Activated CD4-positive, alpha-beta T cell treated with anti-CD3 and anti-CD28 coated beads, Interleukin-2, Interleukin-6, amounts not matched to agents 100 ng/mL and 50 ng/mL, durations not matched to agents 16 hours and 8 hours (primary cell): ENCODE measurements around the gene CACNG5.

Source experiments
- DNase-seq: peaks from one replicate; pipeline ENCODE4 v3.0.0-alpha.2; 2020

Gene CACNG5, protein sequence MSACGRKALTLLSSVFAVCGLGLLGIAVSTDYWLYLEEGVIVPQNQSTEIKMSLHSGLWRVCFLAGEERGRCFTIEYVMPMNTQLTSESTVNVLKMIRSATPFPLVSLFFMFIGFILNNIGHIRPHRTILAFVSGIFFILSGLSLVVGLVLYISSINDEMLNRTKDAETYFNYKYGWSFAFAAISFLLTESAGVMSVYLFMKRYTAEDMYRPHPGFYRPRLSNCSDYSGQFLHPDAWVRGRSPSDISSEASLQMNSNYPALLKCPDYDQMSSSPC

DNA sequence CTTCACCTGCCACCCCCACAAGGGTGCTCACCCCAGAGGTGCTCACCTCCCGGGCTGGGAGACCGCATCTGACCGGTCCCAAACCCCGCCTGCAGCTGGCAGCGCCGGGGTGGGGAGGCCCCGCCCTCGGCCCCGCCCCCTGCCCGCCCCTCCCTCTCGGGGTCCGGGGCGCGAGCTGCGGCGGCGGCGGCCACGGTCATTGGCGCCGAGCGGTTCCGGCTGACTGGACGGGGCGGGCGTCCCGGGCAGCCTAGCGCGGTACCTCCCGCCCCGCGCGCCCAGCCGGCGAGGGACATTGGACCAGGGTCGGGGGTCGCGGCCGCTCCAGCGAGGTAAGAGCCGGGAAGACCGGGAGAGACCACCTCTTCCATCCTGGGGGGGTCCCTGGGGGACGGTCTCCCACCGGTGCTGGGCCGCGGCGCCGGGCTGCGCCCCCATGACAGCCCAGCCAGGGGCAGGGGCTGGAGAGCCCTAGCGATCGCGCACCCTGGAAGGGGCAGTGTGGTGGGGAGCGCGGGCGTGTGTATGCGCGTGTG lies at the start of gene CACNG5:
Gene CACNG5, plus strand, starts transcription at position 199 of the 536 bp plus-strand sequence. CDS start 42,216 bp downstream, outside the sequence.
- DNase-seq: no peak

DNA sequence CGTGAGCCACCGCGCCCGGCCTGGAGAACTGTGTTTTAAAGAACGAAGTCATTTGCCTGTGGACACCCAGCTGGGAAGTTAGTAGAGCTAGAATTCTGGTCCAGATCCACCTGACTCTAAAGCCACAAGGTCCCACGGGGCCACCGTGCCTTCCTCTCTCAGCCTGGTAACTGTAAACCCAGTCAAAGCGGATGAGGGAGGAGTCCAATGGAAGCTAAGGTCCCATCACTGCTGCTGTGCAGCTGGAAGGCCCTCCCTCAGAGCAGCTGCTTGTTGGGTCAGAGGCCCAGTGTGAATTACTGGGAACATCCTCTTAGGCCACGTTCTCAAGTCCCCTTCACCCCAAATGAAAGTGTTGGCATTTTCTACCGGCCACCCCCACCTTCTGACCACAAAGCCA lies 48.8 kb upstream of the CACNG5 start:
- no peak for DNase-seq

DNA sequence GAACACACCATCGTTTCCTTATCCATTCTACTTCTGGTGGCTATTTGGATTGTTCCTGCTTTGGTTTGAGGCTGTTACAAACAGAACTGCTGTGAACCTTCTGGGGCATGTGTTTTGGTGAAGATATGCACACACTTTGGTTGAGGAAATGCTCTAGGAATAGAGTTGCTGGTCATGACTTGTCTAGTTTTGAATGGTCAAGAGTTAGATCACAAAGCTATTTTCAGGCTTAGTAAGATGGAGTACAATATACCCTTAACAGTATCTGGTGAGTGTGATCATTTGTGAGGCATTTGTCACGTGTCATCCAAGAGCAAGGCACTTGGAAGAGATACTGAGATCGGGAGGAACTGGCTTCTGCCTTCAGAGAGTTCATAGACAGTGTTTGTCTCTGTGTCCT lies 47.0 kb upstream of the CACNG5 start:
- DNase-seq: no peak

DNA sequence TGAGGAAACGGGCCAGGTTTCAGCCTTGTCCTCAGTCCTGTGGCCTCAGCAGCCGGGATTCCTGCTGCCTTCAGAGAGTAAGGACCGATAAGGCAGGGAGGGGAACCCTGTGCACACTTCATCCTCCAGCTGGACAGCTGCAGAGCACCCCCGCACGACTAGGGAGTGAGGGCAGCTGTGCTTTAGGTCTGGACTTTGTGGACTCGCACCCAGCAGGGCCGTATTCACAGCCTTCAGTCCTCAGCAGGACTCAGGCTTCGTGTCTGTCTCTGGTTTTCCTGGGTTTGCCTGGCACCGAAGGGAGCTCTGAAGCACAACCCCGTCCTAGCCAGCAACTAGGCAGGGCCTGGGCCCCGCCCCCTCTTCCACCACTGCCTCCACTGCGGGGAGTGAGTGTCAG lies 45.8 kb upstream of the CACNG5 start:
- no peak for DNase-seq

DNA sequence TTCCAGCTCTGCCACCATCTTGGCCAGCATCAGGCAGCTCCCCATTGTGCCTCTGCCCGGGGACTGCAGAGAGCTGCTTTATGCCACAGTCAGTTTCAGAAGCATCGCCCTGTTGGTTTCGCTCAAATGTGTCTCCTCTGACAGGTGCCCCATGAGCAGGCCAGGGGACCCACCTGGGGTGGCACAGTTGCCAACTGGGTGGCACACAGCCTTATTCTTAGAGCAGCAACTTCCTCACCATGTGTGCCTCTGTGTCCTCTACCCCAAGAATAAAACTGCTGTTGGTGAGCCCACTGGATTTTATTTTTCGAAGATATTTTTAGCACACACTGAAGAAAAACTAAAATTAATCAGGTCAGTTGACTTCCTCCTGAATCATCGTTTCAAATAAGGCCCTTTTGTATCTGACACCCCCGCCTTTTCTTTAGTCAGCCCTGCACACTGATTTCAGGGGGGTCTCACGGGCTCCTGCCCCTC lies 44.9 kb upstream of the CACNG5 start:
- no peak for DNase-seq

DNA sequence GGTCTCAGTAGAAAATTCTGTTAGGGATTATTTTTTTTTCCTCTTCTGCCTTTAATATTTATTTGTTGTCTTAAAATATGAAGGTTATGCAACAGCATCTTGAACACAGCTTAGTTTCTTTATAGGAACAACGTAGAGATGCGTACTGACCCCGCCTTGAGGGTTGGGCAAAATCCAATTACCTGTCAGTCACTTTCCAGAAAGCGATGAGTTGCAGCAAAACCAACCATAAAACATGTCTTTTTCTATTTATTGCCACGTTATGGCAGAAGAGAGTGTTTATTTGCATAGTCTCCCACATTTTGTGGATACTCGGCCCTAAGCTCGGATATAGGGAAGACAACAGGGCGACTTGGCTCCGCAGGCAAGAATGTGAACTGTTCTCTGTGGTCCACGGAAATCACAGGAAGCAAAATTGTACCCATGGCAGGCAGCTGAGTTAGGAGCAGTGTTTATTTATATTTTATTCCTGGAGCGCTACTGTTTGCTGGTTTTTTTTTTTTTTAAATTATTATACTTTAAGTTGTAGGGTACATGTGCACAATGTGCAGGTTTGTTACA lies 44.3 kb upstream of the CACNG5 start:
- DNase-seq: no peak

DNA sequence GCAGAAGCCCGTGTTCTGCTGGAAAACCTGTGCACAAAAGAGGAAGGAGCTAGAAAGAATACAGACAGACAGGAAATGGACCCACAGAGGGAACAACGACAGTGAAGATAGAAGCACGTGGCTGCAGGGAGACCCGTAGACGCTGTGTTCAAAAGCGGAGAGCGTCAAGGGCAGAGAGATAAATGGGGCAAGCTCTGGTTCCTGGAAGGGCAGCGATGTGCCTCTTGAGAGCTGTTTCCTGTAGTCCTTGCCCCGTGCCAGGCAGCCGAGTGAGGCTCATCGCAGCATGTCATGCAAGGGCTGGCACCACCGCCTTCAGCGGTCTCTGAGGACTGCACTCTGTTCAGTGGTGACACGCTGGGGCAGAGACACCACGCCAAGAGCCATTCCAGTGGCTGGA lies 43.6 kb upstream of the CACNG5 start:
- no peak for DNase-seq

DNA sequence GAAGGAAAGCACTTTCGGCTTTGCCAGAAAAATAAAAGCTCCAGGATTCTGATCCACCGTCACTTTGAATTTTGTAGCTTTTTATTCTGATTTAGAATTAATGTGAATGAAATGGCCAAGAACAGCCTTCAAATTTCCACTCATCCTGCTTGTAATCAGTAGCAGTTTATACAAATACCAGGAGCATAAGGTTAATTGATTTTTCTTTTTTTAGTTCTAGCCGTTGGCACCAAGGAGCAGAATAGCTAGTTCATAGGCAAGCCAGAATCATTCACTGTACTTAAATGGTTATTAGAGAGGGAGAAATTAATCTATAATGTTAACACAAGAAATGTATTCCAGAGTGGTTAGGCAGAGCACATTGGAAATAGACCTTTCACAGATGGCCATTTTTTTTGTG lies 41.1 kb upstream of the CACNG5 start:
- DNase-seq: no peak

DNA sequence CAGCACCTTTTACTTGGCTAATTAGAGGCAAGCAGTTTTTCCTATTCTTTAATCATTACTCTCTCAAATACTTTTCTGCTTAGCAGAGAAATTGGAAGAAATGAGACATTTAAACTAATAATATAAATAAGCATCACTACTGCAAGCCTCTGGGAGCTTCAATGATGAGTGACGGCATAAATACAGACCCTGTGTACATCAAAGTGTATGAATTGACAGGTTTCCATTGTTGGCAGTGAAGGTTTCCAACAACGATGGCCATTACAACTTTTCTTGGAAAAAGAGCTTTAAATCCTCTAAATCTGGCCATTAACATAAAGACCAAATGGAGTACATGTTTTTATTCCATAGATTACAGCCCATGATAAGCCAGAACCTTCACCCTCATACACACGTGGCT lies 39.4 kb upstream of the CACNG5 start:
- DNase-seq: no peak

DNA sequence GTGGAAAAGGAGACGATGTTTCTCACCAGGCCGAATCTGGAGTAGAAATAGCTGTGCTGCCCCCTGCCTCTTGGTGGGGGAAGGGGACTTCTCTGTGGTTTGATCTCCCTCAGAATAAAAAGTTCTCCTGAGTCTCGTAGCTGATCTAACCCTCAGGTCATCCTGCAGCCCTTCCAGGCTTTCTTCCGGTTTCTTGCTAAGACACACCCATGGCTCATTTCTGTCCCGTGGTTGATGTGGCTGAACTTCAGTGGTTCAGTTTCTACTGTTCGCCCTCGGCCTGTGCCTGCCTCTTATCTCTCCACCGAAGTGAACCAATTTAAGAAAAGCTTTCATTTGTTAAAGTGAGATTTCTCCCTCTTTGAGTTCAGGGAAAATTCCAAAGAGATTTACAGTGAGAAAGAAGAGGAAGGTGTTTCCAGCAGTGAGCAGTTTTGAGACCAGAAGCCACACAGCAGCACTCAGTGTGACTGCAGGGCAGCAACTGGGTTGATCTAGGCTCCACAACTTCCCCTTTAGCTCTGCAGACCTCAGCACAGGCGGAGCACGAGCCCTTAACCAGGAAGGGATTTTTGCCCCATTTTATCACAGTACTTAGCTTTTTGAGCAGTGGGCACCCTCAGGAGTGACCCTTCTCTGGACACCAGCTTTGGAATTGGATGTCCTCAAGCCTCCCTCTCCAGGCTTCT lies 34.9 kb upstream of the CACNG5 start:
- no peak for DNase-seq

DNA sequence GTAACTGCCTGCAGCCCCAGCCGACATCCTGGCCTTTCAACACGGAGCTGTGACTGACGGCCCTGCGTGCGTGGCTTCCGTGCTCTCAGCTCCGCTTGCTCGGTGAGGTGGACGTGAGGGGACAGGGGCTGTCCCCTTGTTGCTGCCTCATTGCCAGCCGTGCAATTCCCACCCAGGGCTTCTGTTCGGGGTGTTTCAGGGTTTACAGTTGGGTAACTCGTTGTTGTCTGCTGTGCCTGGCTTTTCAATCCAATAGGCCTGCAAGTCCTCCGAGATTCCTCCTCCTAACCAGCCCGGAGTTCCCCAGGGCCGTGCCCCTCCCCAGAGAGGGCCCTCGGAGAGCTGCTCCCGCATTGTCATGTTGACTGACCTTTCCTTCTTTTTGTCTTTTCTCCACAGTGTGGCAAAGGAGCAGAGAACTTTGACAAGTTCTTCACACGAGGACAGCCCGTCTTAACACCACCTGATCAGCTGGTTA lies 31.4 kb upstream of the CACNG5 start:
- DNase-seq: no peak

DNA sequence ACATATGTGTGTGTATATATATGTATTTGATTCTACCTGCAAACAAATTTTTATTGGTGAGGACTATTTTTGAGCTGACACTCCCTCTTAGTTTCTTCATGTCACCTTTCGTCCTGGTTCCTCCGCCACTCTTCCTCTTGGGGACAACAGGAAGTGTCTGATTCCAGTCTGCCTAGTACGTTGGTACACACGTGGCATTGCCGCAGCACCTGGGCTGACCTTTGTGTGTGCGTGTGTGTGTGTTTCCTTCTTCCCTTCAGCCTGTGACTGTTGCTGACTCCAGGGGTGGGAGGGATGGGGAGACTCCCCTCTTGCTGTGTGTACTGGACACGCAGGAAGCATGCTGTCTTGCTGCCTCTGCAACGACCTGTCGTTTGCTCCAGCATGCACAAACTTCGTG lies 29.4 kb upstream of the CACNG5 start:
- no peak for DNase-seq

DNA sequence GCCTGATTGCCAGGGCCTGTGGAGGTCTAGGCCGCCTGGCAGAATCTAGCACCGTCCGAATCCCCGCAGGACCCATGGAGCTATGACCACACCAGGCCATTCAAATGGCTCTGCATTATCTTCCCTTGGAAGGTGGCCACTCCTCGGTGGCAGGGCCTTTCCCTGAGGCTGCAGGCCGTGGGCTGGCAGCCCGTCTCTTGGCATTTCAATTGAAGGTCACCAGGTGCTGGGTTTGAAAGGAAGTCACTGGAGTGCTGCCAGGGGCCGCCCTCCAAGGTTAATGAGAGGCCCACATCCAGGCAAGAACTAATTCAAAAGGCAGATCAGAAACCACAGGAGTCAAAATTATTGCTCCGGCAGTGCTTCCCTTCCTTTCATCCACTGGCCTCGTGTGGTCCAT lies 27.7 kb upstream of the CACNG5 start:
- no peak for DNase-seq

DNA sequence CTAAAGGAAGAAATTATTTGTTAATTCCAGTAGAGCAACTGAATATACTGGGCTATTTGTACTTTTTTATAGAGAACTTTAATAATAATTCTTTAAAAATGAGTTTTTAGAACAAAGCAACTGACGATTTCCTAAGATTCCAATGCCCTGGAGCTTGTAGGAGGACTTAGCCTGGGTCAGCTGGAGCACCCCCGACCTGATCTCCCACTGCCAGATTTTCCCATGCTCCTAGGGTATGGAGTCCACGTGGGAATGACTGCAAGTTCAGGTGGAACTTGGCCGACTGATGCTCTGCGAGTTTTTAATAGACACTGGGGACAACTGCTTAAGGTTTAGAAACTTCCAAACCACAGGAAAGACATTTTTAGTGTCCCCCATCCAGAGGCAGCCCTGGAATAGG lies 25.5 kb upstream of the CACNG5 start:
- DNase-seq: no peak

DNA sequence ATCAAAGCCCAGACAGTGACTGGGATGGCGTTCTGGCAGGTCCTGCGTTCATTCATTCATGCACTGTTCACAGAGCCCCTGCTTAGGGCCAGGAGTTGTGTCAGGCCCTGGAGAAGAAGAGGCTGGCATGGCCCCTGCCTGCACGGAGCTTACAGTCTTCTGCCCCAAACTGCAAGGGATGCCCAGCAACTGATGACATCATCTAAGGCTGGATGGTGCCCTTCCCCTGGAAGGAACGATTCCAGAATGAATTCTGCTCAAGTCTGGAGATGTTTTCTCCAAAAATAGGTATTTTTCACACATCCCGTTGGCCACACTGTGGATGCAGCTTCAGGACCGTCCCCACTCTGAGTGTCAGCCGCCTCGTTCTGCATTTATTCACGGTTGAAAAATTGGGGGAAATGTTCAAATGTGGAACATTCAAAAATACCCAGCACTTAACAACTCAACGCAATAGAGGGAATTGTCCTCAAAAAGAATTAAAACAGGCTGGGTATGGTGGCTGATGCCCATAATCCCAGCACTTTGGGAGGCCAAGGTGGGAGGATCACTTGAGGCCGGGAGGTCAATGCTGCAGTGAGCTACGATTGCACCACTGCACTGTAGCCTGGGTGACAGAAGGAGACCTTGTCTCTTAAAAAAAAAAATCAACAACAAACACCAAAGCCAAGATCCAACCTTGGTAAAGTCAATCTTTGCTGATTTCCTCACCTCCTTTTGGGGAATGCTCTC lies 23.8 kb upstream of the CACNG5 start:
- DNase-seq: no peak

DNA sequence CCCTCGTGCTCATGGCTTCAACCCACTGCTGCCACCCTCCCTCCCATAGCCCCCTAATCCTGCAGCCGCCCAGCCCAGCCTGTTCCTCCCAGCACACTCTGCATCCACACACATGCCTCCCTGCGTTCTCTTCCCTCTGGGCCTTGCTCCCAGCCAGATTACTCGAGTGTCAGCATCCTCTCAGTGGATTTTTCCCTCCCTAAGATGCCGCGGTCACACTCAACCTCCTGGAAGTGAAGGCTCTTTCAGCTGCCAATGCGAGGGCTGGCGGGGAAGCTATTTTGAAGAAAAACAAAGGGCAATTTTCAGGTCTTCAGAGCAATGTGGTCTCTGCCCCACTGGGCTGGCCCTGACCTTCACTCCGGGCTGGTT lies 23.2 kb upstream of the CACNG5 start:
- DNase-seq: no peak

DNA sequence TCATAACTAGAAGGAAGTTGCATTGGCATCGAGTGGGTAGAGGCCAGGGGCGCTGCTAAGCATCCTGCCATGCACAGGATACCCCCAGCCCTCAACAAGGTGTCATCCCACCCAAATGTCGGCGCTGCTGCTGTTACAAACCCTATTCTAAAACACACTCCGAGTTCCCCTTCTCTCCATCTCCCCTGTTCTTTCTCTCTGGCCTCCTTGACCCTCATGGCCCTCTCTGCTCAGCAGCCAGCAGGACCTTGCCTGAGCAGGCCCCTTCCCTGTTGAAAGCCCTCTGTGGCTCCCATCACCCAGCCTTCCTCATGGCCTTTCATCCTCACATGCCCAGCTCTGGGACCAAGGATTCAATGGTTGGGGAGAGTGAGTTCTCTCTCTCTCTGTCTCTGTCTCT lies 22.3 kb upstream of the CACNG5 start:
- DNase-seq: no peak

DNA sequence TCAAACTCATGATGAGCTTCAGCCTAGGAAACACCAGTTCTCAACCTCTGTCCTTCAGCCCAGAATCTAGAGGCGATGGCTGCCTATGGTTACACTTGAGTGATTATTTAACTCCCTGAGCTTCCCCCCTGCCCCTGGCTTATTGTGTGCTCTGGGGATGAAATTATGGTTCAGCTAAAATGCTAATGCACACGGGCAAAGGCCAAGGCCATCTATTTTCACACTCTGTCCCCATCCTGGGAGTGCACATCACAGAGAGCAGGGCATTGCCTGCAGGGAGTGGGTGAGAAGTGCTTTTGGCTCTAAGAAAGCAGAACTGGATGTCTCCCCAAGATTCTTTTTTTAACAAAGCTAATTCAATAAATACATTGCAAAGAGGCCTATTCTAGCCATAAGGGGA lies 21.6 kb upstream of the CACNG5 start:
- DNase-seq: no peak

DNA sequence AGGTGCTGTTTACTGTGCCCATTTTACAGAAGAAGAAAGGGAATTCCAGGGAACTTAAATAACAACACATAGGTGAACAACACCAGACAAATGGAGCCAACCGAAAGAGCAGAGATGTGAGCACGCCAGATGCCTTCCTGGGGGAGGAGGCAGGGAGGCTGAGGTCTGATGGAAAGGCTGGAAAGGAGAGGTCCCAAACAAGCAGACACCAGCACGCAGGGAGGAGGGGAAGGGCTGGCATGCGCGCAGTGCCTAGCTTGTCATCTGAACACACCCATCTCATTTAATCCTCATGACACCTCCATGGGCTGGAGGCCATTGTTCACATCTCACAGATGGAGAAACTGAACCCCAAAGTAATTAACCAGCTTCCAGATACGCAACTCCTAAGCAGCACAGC lies 20.9 kb upstream of the CACNG5 start:
- no peak for DNase-seq

DNA sequence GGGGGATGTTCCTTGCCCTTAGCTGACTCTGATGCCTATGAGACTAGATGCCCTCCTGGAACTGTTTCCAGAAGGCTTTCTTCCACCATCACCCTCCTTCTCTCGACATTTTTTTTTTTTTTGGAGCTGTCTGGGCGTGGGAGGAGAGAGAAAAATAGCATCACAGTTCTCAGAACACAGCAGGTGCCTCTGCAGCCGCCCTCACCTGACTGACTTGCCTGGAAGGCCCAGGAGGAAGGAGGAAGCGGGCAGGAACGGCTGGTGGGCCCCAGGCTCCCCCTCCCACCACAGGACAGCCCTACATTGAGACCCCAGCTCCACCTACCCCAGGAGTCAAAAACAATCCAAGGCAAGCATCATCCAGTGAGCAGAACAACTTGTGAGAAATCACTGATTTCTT lies 20.3 kb upstream of the CACNG5 start:
- no peak for DNase-seq

DNA sequence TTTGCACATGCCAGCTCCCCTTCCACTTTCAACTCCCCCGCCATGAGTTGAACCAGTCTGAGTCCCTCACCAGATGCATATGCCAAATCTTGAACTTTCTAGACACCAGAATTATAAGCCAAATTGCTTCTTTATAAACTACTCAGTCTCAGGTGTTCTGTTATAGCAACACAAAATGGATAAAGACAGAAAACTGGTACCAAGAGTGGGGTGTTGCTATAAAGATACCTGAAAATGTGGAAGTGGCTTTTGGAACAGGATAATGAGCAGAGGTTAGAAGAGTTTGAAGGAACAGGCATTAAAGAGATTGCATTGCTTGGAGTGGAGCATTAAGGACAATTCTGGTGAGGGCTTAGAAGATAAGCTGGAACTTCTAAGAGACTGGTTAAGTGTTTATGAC lies 17.2 kb upstream of the CACNG5 start:
- no peak for DNase-seq

DNA sequence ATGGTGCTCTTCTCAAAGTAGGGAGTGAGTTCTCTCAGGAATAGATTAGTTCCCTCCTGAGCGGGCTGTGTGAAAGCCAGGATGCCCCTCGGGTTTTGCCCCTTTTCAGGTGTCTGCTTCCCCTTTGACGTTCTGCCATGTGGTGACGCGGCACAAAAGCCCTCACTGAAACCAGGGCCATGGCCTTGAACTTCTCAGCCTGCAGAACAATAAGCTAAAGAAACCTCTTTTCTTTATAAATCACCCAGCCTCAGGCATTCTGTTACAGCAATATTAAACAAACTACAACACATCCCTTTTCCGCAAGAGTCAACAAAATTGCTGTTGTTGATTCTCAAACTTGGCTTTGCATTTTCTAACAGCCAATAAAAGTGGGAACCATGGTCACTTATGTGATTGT lies 15.5 kb upstream of the CACNG5 start:
- DNase-seq: no peak

DNA sequence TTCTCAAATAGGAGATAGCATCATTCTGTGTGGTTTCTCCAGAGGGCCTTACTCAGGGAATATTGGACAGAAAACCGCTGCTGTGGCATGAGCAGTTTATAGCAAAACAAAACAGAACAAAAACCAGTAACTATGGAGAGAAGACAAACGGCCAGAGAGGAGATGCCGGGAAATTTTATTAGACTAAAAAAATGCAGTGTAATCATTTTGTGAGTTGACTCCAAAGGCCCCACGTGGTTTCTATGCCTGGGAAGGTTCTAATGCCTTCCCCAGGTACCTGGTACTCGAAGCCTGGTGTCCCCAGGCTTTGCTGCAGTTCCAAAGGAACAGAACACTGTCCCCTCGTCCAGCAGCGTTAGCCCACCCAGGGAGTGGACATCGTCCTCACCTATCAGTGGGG lies 12.9 kb upstream of the CACNG5 start:
- DNase-seq: no peak
